HG02870 (cell line): ENCODE results near the gene CFAP46.
"Not testable (repeated sequence)": the region's sequence is repeated elsewhere in the genome, so short reads cannot be mapped to it uniquely, and the experiment has no call there.

Experiments used
- ATAC-seq: cut with Tn5 transposase; IDR thresholded peaks from one replicate; pipeline ENCODE4 v1.9.1; 2021; ENCODE audit warnings: mild to moderate bottlenecking, moderate library complexity; ENCODE audit not compliant: unreplicated experiment

Gene CFAP46

DNA sequence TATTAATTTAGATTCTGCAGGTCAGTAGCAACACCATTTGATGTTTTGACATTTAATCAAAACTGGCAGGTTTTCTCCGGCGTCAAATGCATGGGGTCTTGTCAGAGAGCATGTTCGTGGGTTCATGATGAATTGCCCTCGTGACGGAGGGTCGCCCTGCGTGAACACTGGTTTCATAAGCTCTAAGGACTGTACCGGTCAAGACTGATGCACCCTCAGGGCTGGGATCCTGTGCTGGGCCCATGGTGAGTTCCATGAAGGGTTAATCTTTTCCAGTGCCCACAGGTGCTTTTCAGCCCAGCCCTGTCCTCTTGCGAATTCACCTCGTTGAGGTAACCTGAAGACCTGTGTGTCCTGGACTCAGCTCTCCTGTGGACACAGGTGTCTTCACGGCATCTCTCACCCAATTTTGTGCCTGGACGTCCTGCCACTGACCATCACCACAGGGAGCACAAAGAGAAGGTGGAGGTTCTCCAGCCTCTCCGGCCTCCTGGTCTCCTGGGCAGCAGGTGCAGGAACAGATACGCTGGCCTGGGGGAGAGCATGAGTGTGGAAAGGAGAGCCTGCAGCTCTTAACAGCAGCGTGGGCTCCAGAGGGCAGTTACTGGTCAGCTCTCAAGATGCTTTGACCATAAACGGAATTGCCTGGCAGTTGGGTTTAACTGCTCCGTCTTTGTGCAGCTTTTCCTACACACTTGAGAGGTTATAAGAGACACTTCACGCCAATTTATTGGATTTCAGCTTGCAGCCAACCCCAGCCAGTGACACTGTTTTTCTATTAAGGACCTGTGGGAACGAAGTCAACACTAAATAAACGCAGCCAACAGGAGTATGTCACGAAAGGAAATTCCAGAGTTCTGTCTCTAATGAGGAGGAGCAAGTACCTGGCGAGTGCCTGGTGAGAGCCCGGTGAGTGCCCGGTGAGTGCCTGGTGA lies 37.4 kb upstream of the CFAP46 start:
- no peak for ATAC-seq

DNA sequence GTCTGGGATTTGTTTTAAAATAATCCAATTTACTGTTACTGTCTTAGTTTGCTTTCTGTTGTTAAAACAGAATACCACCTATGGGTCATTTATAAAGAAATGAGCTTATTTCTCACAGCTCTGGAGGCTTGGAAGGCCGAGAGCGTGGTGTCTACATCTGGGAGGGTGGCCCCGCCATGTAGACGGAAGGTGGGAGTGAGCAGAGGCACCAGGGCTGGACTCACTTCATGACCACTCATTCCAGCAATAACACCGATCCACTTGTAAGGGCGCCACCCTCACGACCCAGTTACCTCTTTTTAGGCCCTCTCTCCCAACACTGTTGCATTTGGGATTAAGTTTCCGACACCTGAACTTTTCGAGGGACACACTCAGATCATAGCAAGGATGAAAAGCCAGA lies 36.2 kb upstream of the CFAP46 start:
- no peak for ATAC-seq

DNA sequence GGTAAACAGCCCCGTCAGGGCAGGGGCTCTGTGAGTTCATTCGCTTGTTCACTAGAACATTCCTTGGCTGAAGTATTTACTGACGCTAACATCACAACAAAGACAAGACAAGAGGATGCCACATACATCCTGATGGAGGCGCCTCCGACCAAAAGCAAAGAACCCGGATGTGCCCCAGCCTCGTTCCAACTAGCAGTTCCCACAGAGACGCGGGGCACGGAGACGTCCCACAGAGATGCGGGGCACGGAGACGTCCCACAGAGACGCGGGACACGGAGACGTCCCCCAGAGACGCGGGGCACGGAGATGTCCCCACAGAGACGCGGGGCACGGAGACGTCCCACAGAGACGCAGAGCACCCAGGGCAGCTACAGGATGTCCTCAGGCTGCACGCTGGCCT lies 35.4 kb upstream of the CFAP46 start:
- ATAC-seq: no peak

DNA sequence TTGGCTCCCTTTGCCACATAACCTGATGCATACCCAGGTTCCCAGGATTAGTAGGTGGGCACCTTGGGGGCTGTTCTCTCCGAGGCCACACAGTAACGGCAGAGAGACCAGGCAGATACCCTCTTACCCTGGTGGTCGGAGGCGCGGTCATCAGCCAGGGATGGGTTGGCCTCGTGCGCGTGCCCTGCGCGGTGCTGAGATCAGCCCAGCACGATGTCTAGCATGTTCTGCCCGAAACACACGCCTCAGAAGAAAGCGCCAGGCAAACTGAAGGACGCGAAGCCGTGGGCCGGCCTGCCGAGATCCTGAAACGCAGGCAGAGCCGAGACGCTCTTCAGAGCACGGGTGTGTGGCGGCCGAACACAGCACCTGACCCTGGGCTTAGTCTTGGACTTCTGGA lies 34.7 kb upstream of the CFAP46 start:
- ATAC-seq: no peak

DNA sequence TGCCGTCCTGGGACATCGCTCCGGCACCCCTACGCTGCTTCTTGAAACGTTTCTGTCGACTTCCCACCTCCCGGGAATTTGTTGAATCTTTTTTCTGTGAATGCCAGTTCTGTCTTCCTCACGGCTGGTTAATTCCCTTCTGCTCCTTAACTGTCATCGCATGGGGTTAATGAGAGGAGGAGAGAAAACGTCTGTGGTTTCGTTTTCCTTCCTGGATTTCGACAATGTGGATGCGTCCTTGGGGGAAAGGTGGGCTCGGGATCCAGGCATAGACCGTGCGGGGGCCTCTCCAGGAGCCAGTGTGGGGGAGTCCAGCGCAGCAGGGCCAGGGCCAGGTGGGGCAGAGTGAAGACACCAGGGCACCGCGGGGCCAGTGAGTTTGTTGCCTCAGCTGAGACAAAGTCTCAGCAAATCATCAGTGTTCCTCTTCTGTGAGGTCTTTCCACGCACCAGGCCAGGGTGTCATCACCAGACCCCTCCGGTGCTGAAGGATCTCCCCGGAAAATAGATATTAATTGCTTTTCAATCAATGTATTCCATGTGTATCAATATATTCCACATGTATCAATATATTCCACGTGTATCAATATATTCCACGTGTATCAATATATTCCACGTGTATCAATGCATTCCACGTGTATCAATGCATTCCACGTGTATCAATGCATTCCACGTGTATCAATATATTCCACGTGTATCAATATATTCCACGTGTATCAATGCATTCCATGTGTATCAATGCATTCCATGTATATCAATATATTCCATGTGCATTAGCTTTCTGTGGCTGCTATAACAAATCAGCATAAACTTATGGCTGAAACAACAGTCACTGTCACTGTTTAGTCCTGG lies 33.7 kb upstream of the CFAP46 start:
- ATAC-seq: no peak

DNA sequence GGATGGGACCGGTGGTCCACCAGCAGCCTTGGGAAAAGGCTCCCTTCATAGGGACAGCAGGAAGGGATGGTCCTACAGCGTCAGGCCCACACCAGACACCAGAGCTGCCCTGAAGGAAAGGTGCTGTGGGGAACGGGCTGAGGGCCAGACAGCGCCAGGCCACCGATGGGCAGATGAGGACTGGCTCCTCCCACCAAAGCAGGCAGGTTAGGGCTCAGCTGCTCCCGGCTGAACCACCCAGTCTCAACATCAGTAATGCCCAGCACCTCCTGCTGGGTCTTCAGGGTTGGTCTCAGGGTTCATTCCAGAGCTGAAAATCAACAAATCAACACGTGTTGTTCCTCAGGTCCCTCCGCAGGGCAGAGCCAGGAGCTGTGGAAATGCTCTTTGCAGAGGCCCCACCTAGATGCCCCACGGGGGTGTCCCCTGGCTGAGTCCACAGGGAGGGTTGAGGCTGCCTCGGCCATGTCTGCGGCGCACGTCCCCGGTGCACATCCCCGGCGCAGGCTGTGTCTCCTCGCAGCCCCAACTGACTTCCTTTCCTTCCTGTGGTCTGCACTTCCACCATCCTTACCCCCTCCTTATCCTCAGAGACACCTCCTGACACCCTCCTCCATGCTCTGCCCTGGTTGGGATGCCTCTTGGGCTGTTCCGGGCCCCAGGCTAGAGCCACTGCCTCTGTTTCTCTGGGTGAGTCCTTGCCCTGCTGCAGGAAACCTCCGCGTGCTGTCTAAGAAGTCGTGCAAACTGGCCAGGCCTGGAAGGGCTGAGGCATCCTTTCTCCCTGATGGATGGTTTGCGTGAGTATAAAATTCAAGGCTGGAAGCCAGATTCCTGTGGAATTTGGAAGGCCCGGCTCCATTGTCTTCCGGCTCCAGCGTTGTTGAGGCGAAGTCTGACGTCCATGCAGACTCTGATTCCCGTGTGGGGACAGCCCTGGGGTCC lies 32.8 kb upstream of the CFAP46 start:
- ATAC-seq: no peak

DNA sequence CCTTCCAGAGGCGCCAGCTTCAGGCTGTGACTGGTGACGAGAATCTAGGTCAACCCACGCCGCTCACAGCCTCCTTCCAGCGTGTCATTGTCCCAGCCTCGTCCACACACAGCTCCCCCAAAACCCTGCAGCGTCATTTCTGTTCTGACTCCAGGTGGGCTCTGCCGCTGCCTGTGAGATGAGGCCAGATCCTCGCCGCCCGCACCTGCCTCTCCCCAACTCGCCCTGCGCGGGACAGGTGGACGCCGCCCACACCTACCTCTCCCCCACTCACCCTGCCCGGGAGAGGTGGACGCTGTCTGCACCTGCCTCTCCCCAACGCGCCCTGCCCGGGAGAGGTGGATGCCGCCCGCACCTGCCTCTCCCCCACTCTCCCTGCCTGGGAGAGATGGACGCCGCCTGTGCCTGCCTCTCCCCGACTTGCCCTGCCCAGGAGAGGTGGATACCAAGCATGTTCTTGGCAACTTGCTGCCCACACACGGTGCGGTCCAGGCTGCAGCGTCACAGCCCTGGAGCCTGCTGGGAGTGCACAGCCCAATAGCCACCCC lies 32.0 kb upstream of the CFAP46 start:
- no peak for ATAC-seq

DNA sequence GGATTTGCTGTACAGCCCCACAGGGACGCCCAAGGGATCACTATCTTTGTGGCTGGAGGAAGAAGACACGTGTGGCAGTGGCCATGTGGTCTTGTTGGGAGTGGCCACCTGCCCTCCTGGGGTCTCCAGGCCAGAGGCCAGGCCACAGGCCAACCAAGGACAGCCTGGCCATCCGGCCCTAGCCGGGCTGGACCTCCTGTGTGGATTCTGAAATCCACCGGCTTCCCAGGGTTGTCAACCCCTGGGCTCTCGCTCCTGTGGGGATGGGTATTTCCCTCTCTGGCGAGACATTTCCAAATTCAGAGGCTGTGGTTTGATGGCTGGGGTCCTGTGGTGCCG lies 31.5 kb upstream of the CFAP46 start:
- ATAC-seq: no peak

DNA sequence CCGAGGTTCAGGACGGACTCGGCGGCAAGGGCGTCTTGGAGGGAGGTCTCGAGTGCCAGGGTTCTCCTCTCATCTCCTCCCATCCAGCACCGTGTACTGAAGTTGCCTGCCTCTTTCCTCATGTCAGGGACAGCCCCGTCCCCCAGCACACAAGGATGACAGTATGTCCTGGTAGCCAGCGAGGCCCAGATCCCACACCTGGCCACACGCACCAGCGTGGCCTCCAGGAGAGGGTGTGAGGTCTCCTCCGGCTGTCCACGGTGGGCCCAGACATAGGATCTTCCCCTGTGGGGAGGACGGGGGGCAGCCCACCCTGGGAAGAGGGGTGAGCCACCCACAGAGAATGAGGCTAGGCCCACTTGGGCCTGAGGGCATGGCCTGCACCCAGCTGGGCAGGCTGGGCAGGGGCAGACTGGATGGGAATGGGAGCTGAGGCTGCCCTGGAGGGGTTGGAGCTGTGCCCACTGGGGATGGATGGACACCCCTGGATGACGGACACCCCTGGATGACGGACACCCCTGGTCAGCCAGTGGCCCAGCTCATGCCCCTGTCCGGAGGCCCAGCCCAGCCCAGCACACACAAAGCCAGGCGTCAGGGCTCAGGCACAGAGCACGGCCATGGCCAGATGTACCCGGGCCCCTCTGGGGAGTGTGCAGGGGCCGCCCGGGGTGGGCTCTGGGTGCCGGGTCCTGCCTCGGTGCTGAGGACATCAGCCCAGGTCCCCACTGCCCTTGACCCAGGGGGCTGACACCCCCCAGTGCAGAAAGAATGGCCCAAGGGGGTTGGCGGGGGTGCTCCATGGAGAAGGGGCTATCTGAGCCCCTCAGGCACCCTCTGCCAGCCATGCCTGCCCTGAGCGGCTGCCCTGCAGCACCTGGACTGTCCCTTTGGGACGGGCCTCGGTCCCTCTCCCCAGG lies 30.9 kb upstream of the CFAP46 start:
- no peak for ATAC-seq

DNA sequence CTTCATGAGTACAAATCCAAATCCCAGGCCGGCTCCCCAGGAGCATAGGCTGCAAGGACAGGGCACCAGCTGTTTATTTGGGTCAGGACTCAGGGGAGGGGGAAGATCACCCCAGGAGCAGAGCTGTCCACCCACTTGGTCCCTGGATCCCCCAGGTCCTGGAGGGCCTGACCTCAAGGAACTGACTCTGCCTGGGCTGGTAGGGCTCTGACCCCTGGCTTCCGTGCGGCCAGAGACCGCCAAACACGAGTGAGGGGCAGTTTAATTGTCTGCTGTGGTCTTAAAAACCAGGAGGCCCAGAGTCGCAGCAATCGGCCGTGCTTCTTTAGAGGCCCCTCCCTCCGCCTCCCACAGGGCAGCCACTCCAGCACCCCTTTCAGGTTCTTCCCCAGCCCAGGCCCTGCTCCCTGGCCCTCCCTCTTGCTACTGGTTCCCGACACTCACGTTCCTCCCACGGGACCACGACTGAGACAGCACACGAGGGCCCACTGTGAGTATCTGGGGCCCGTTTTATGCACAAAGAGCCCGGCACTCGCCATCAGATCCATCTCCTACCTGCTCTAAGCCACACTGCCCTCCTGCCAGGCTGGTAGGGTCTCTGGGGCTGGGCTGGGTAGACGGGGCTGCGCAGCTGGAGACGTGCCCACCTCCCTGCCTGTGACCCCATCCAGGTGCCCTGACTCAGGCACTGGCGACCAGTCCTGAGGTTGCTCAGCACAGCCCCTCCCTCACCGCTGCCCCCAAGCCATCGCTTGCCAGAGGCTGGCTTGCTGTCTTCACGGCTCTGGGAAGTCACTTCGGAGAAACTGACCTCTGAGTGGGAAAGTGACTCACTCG lies 30.0 kb upstream of the CFAP46 start:
- ATAC-seq: no peak

DNA sequence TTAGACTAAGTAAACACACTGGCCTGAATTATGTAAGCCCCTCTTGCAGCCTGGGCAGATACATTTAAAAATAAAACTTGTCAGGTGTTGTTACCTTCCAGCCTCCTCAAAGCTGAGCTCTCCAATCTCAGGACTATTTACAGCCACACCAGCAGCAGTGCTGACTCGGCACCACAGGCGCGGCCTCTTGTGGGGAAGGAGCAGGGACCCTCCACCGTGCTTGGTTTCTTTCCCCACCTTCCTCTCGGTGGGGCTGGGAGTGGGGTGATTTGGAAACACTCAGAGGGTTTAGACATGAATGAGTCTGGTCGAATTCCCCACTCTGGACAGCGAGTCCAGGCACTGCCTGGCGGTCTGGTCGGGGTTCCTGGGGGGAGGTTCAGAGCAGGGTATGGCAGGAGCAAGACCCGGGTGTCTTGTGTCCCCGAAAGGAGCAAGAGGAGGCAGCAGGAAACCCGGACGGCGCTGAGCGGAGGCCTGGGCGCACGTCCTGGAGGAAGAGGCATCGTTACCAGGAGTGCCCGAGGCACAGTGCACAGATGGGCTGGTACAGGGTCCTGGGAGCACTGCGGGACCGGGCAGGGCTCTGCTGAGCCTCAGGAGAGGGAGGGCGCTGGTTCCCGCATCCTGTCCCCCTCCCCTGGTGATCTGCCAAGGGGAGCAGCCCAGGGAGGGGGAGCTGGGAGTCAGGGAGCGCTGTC lies 29.2 kb upstream of the CFAP46 start:
- ATAC-seq: no peak

DNA sequence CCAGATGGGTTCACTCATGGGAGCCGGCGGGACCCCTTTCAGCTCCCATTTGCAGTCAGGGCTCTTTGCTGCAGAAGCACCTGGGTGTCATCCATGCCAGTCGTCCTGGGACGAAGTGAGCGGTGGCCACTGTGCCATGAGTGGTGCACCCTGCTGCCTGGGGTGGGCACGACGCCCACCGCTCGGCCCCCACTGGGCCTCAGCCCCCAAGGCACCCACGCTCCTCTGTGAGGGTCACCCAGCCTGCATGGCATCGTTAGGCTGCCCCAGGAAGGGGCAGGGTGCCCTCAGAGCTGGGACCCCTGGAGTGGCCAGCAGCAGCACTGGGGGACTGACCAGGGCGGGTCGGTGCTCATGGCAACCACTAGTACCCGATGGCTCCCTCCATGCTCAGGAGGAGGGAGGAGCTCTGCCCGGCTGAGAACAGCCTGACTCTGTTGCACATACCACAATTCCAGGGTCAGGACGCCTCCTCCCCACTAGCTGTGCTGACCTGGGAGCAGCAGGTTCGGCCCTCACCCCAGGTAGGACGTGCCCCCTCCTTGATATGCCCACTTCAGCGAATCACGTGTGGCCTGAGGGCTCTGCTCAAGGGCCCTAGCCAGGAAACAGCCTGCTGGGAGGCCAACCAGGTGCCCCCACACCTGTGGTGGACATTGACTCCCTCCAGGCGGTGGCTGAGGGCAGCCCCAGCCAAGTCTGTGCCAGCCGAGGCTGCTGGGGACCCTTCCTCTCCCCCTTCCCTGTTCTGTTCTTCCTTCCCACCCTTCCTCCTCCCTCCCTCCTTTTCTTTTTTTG lies 28.5 kb upstream of the CFAP46 start:
- ATAC-seq: no peak

DNA sequence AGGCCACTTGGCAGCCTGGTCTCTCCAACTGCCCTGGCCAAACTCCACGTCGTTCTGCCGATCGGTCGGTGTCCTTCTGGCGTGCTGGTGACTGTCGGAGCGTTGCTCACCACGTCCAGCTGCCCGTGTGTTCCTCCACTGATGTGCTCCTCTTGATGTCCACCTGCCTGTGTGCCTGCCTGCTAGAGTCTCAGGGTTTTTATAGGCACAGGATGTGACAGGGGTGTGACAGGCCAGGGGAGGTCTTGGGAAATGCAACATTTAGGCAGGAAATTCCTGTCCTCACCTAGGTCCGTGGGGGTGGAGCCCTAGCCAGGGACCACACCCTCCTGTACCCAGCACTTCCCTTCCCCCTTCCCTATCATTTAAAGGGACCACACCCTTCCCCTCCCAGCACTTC lies 25.2 kb upstream of the CFAP46 start:
- ATAC-seq: no peak

DNA sequence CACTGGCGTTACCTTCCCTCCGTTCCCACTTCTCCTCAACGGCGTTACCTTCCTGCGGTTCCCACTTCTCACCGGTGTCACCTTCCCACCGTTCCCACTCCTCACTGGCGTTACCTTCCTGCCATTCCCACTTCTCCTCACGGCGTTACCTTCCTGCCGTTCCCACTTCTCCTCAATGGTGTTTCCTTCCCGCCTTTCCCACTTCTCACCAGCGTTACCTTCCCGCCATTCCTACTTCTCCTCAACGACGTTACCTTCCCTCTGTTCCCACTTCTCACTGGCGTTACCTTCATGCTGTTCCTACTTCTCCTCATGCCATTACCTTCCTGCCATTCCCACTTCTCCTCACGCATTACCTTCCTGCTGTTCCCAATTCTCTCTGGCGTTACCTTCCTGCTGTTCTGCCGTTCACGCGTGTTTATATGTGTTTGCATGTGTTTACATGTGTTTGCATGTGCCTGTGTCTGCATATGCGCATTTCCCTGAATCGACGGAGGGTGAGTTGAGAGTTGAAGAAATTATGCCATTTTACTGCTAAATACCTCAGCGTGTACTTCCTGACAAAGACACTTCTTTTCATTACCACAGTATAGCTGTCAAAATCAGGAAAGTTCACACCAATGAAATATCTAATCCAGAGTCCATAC lies 23.2 kb upstream of the CFAP46 start:
- no peak for ATAC-seq

DNA sequence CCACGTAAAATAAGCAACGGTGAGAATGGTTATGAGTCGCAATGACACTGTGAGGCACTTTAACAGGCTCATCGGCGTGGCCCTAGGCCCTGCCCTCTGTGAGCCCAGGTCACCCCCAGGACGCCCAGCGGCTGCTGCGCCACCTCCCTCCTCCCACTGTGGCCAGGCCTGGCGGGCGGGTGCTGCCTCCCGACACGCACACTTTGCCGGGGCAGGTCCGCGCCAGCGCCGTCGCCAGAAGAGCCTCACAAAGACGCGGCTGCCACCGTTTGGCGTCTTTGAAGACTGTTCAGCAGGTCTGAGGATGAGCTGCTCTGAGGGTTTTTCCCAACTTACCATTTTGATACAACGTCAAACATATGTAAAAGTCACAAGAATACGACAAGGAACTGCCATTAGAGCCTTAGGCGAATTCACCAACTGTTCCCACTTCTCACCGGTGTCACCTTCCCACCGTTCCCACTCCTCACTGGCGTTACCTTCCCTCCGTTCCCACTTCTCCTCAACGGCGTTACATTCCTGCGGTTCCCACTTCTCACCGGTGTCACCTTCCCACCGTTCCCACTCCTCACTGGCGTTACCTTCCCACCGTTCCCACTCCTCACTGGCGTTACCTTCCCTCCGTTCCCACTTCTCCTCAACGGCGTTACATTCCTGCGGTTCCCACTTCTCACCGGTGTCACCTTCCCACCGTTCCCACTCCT lies 22.5 kb upstream of the CFAP46 start:
- not testable (repeated sequence) for ATAC-seq

DNA sequence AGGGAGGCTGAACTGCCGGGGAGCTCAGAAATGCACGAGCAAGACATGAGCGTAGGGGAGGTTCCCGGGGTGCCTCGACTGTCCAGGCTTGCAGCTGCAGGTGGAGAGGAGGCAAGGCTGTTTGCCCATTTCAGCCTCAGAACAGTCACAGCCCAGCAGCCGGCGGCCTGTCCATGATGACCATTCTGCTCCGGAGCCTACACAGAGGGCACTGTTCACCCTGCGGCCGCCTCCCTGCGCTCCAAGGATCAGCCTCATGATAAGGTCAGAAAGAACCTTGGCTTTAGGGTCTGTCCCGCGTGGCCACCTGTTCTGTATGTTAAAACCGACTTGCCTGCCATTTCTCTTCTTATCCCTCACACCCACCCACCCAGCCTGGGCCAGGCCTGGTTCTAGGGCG lies 21.9 kb upstream of the CFAP46 start:
- no peak for ATAC-seq
